HG02642 (cell line): Measurements from ENCODE around the gene BTF3.
"Not testable (repeated sequence)": the region's sequence is repeated elsewhere in the genome, so short reads cannot be mapped to it uniquely, and the experiment has no call there.

Experiments
- ATAC-seq: cut with Tn5 transposase; IDR thresholded peaks from one replicate; pipeline ENCODE4 v1.9.1; 2021; ENCODE audit warnings: mild to moderate bottlenecking; ENCODE audit not compliant: unreplicated experiment, poor library complexity

The BTF3 gene

DNA sequence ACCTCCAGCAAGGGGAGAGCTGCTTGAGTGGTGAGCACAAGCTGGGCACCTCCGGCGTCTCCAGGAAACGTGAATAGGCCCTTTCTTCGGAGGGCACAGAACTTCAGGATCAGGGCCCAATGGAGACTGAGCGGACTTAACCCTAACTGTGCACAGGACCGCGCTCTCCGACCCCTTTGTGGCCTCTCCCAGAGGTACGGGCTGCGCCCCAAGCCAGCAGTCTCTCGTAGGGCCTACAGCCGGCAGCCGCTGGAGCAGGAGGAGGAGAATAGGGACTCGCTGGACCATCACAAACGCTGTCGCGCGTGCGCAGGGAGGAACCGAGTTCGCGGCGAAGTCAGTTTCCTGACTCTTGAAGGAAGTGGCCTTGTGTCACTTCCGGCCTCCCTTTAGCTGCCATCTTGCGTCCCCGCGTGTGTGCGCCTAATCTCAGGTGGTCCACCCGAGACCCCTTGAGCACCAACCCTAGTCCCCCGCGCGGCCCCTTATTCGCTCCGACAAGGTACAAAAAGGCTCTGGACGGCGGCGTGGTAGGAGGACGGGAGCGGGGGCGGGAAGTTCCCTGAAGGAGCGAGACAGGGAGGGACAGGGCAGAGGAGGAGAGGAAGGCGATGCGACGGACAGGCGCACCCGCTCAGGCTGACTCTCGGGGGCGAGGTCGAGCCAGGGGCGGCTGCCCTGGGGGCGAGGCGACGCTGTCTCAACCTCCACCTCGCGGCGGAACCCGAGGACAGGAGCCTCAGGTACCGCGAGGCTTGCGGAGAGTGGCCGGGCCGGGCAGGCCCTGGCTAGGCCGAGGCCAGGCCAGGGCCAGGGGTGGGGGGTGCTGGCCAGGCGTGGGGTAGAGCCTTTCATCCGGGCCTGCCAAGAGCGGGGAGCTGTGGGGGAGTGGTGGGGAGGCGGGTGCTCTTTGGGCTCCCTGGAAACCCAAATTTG, at the start of gene BTF3:
BTF3 (plus strand) TSS at position 386 of the 936 bp plus-strand sequence; CDS start at position 612, 226 bp downstream.
- ATAC-seq = peak; percentile 96

DNA sequence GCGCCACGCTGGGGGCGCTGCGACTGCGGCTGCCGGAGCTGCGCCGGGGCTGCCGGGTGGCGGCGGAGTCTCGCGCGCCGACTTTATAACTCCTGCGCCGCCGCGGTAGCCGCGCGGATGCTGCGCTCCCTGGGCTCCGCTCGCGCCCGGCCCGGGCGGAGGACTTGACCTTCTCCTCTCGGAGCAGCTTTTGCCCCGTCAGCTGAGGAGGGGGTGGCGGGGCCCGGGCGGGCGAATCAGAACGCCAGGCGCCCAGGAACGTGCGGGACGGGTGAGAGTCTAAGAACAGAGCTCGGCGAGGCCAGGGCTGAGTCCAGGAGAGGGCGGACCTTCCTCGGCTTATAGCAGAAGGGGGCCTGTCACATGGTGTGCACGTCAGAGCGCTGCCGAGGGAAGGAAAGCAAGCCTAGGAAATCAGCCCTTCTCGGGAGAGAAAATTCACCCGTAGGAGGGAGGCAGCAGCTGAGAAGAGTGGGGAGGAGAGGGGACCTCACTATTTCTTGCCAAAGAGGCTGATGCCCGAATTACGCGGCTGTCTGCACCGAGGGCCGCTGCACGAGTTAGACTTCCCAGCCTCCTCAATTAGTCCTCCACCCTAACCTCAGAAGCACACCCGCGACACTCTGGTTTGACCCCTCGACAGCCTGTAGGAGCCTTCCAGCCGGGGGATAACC, 49.6 kb upstream of the BTF3 start, which contains the start of gene FOXD1:
FOXD1 (minus strand) TSS at position 315 of the 674 bp plus-strand sequence. CDS start 415 bp downstream, outside the sequence.
- peak; percentile 50 for ATAC-seq

DNA sequence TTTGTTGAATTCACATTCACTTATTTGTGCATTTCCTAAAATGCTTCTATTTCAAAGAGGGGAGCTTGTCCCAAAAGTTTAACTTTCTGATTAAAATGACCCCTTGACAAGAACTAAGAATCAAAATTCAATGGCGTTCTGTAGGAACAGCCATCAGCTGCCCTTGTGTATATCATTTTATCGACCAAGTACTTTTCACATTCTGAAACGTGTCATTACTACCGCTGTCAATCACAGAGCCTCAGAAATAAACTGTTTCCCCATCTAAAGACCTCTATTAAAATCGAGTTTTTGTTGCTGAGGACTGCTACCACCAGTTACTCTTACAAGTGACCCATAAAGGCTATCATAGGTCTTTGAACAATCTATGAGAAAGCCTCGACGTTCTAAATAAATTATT, 48.1 kb upstream of the BTF3 start:
- ATAC-seq = no peak

DNA sequence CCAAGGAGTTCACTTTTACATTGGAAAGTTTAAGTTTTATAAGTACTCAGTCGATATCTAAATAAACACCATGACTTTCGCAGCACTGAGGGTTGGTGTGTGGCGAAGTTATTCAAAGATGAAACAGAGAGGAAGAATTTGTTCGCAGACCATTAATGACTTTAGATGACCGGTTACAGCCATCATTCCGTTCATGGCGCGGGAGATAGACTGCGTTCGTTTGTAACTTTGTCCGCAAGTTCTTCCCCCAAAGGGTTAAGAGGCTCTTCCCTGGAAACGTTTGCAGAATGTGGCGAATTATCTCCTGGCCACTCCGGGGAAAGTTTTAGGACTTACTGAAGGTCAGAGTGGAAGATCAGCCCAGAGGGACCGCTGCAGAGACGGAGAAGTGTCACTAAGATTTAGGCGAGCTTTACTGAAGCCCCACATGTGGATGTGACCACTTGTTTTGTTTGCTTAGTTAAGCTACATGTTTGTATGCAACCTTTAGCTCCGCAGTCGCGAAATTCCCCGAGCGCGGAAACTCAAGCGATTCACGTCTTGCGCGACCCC, 47.5 kb upstream of the BTF3 start:
- no peak for ATAC-seq

DNA sequence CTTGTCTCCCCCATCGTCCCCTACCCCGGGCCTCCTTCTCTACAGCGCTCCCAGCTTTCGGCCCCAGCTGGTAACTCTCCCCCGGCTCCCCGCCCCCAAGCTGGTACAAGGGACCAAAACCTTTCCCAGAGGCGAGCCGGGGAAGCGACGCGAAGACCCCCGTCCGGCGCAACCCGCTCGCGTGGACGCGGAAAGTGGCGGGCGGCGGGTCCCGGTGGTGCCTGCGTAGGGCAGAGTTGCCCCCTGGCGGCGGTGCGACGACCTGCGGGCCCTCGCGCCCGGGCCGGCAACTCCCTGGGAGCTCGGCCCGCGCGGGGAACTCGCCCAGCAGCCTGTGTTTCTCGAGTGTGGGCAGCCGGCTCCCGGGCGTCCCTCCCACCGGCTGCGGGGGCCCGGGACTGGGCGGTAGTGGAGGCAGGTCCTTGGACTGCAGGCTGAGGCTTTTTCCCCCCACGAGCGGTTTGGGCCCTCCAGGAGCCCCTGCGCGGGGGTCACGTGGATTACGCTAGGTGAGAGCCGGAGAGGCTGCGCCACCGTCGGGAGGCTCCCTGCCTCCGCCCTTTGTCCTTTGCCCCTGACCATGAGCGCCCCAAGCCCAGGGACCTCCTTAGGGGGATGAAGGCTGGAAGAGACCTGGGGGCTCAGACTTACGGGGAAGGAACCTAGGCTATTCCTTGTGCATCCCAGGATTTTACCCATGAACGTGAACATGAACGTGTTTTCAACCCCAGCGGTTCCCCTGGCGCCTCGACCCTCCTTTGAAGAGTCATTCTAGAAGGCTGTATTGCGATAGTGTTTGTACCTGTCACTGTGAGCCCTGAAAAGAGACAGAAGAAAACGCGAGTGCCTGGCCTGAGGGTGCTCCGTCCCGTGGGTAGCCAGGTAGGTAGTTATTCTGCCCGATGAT, 46.8 kb upstream of the BTF3 start:
- ATAC-seq = peak; percentile 34

DNA sequence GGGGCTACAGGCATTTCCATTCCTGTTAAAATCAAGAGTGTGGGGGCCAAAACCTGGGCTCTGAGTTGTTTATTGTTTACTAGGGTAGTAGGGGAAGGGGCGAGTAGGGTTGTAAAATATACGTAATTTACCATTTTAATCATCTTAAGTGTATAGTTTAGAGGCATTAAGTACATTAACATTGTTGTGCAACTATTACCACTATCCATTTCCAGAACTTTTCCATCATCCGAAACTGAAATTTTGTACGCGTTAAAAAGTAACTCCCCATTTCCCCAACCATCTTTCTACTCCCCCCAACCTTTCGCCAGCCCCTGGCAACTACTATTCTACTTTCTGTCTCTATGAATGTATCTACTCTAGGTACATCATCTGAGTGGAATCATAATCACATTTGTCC, 46.0 kb upstream of the BTF3 start:
- no peak for ATAC-seq

DNA sequence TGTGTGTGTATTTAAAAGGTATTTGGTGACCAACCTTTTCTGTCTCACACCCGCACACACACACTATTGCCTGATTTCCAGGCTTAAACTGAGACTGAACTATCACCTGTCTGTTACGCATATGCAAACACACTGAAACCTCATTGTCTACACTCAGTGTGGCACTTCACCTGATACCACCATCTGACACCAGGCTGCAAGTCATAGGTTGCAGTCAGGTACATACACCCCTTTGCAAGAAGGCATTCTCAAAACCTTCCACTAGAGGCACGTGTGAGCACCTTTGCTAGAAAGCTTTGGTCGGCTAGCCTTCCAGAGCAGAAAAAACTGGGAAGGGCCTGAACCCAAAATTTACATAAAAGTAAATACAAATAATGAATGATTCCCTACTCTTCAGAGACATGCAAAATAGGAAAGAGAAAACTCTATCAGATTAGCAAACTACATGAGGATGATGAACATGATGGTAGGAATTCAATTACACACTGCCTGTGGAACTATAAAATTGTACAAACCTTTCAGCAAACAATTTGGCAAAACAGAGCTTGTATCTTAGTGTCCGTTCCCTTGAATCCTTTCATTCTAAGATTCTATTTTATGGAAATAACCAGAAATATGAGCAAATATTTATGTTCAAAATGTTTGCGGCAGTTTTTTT, 43.7 kb upstream of the BTF3 start:
- no peak for ATAC-seq

DNA sequence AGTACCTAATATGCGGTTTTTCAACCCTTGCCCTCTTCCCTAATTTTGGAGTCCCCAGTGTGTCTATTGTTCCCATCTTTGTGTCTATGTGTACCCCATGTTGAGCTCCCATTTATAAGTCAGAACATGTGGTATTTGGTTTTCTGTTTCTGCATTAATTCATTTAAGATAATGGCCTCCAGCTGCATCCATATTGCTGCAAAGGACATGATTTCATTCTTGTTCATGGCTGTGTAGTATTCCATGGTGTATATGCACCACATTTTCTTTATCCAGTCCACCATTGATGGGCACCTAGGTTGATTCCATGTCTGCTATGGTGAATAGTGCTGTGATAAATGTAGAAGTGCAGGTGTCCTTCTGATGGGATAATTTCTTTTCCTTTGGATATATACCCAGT, 41.8 kb upstream of the BTF3 start:
- not testable (repeated sequence) for ATAC-seq

DNA sequence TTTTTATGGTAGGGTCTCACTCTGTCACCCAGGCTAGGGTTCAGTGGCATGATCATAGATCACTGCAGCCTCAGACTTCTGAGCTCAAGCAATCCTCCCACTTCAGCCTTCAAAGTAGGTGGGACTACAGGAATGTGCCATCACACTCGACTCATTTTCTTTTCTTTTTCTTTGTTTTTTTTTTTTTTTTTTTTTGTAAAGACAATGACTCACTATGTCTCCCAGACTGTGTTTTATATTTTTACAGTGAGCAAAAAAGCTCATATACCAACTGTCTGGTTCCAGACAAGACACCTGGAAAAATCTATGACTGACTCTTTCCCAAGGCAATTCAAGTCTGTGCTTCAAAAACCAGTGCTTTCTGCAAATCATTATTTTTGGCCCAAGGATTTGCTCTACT, 38.9 kb upstream of the BTF3 start:
- ATAC-seq = no peak

DNA sequence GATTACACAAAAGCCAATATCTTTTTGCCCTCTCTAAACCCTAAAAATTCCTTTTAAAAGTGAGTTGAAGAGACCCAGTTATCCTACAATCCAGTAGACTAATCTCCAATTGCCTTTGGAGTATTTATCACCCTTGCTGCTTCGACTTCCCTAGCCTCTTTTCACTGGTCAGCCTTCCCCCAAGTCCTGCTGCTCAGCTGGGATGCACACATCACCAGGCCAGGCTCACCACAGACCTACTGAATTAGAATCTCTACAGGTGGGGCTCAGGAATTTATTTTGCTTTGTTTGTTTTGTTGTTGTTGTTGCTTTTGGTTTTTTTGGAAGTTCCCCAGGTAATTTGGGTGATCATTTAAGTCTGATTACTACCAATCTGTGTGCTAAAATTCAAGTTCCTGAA, 38.1 kb upstream of the BTF3 start:
- ATAC-seq = no peak

DNA sequence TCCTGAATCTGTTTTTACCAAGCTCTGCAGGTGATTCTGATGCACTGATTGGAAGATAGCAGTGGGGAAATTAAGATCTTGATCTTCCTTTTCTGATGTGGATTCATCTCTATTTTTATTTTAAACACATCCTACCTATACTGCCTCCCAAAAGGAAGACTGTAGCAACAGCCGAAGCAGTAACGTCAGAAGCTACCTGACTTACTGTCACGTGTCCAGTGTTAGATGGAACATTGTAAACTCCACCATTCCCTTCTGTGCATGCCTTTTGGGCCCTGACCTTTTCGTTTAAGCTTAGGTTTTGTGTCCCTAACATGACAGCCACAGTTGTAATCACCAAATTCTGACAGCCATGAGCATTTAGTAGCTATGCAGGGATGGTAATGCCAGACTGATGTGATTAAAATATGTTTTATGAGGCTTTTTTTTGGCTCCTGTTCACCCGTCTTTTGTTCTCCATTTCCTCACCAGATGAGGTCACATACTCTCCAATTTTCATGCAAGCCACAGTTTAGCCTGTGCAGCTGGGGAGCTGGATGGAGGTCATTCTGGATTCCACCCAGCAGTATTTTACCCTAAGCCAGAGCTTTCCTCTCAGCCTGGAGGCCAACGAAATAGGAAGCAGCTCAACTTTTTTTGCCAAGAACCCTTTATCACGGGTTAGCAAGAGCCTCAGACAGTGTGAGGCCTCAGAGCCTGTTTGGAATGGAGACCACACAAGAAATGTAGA, 34.1 kb upstream of the BTF3 start:
- no peak for ATAC-seq

DNA sequence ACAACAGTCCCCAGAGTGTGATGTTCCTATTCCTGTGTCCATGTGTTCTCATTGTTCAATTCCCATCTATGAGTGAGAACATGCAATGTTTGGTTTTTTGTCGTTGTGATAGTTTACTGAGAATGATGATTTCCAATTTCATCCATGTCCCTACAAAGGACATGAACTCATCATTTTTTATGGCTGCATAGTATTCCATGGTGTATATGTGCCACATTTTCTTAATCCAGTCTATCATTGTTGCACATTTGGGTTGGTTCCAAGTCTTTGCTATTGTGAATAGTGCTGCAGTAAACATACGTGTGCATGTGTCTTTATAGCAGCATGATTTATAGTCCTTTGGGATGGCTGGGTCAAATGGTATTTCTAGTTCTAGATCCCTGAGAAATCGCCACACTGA, 29.6 kb upstream of the BTF3 start:
- ATAC-seq = not testable (repeated sequence)

DNA sequence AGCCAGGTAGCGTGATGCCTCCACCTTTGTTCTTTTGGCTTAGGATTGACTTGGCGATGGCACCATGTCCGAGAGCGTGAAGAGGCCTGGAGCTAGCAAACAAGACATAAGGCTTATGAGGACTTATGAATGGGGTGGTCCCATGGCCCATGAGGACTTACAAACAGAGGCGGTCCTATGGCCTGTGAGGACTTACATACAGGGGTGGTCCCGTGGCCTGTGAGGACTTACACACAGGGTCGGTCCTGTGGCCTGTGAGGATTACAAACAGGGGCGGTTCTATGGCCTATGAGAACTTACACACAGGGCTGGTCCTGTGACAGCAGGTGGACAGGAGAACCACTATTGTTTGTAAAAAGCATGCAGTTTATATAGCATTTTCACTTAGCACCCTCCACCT, 28.4 kb upstream of the BTF3 start:
- ATAC-seq = no peak

DNA sequence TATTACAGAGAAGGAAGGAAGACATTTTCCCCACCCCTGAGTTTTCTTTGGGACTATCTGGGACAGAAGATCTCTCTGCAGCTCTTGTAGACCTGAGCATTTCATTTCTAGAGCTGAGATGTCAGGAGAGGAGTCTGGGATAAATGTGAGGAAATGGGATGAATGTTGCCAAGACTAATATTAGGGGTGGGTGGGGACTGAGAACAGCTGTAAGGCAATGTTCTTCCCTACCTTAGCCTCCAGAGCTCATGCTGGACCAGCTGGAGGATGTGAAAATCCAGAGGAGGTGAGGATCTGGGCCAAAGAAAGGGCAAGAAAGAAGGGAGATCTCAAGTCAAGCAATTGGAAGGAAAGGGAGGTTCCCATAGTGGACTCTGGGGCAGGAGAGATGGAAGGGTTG, 26.6 kb upstream of the BTF3 start:
- no peak for ATAC-seq

DNA sequence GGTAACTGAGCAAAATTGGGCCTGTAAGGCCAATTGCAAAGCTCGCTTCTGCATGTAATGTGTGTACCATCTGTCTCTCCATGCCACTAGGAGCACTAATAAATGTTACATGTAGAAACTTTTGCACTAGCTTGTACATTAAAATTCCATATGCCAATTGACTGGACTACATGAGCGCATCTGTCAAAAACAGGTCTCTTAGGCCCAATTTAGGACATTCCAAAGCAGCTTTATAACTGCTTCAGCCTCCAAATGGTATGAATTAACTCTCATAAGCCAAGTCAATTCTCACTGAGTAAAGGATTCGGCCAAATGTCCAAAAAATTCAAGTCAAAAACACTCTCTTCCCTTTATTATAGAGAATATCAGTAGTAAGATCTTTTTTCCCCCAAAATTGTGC, 26.1 kb upstream of the BTF3 start:
- no peak for ATAC-seq

DNA sequence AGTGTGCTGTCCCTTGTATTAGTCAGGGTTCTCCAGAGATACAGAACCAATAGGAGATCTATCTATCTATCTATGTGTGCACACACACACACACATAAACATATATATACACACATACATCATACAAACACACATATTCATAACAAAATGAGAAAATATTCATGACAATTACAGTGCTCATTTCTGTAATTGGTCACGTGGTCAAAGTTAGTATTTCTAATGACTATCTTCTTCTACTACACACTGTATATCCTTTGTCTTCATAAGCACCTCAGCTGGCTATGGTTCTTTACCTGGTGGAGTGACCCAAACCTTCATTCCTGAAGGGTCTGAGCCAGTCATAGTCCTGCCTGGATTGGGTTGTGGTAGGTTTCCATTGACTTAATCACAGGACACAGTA, 17.7 kb upstream of the BTF3 start:
- no peak for ATAC-seq

DNA sequence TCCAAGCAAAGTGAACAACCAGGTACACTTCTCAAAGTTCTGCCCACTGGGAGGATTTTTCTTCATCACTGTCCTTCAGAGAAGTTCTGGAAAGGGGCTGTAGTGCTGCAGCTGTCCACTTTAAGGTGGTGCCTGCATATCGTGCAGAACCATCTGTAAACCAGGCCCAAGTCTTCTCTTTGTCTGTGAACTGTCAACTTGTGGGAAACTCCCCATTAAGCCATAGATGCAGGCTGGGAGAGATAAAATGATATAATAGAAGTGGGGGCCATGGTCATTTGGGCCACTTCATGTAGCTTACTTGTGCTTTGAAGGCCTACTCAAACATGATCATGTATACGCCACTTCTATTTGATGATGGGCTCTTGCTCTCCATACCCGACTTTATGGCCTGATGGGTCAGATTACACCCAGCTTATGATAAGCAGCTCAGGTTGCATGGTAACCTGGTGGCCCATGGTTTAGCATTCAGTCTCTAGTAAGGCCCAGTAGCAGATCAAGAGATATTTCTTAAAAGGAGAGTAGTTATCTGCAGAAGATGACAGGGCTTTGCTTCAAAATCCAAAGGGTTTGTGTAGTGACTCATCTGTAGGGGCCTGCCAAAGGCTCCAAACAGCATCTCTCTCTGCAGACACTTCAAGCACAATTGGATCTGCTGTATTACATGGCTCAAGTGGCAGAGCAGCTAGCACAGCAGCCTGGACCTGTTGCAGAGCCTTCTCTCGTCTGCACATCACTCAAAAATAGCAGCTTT, 15.7 kb upstream of the BTF3 start:
- no peak for ATAC-seq

DNA sequence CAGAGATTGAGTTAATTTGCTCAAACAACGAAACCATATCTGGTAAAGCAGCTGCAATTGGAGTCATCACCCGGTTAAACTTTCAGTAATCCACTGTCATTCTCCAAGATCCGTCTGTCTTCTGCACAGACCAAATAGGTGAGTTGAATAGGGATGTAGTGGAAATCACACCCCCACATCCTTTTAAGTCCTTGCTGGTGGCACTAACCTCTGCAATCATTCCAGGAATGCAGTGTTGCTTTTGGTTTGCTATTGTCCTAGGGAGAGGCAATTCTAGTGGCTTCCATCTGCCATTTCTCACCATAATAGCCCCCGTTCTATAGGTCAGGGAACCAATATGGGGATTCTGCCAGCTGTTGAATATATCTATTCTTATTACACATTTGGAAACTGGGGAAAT, 14.6 kb upstream of the BTF3 start:
- no peak for ATAC-seq
